ENCODE measurements around the gene RNF224. TPM values are rescaled to one million over a fixed set of nuclear protein-coding genes. Genes with fewer than 3 reads are reported as not detected.

The RNF224 gene
- total RNA-seq, 1 experiment from 2014 or later, result 1.2 TPM

- H3K4me1 ChIP-seq (ENCODE audit: insufficient read depth, low read length), result peaks cover 40% of the 10 kb centered on the region
- peaks cover 14% of the 10 kb centered on the region for H3K79me2 ChIP-seq (ENCODE audit: low read length)
- no peak for TF ChIP-seq EZH2phosphoT487 (IDR thresholded peaks at IDR 0.05; ENCODE audit: borderline replicate concordance, low read length)
- TF ChIP-seq CTCF (conservative IDR thresholded peaks at IDR 0.05; ENCODE audit: low read depth, low read length), result no peak
- no peak for TF ChIP-seq EZH2 (IDR thresholded peaks at IDR 0.05; ENCODE audit: low read length, unreplicated experiment)
- H4K20me1 ChIP-seq (ENCODE audit: low read length), result no peaks in the 10 kb centered on the region
- ChIA-PET POLR2A (ENCODE audit: unreplicated experiment) (no interaction called here), CTCF (no interaction called here)
- DNase-seq, result no peak
- H2AFZ ChIP-seq (ENCODE audit: low read length), result no peak overlapping the region
- H3K27ac ChIP-seq (ENCODE audit: low read length), result no peak overlapping the region
- no peaks in the 10 kb centered on the region for H3K9me3 ChIP-seq (ENCODE audit: low read length)
- H3K4me2 ChIP-seq (ENCODE audit: low read length), result no peak overlapping the region
- TSS peak; percentile 20 for BruUV-seq (replicated peaks)
- H3K36me3 ChIP-seq (ENCODE audit: low read depth, low read length), result no peaks in the 10 kb centered on the region
- H3K4me3 ChIP-seq (ENCODE audit: low read length), result no peak overlapping the region
- H3F3A ChIP-seq (ENCODE audit: low read length, unreplicated experiment), result peaks cover 2% of the 10 kb centered on the region
- no peak for ATAC-seq
- intact Hi-C loops (cut with micrococcal nuclease), result no loop called here
- H3K9ac ChIP-seq (ENCODE audit: low read length), result no peak overlapping the region
- H3K27me3 ChIP-seq (ENCODE audit: low read length), result no peaks in the 10 kb centered on the region
- no peaks in the 10 kb centered on the region for H3K9me2 ChIP-seq (replicated peaks; ENCODE audit: low read length)
Observed at GRCh38 chr9:137220317-137221094, 6.8 kb upstream of the RNF224 start.

- ATAC-seq (no peak), DNase-seq (no peak)
- peaks cover 19% of the 10 kb centered on the region for H3K79me2 ChIP-seq (ENCODE audit: low read length)
- no peak overlapping the region for H2AFZ ChIP-seq (ENCODE audit: low read length)
- ChIA-PET POLR2A (ENCODE audit: unreplicated experiment) (no interaction called here), CTCF (no interaction called here)
- H3K36me3 ChIP-seq (ENCODE audit: low read depth, low read length), result no peaks in the 10 kb centered on the region
- H3K9ac ChIP-seq (ENCODE audit: low read length), result no peak overlapping the region
- no peak overlapping the region for H3K4me3 ChIP-seq (ENCODE audit: low read length)
- peaks cover 2% of the 10 kb centered on the region for H3F3A ChIP-seq (ENCODE audit: low read length, unreplicated experiment)
- no TSS peak for BruUV-seq (replicated peaks)
- no peaks in the 10 kb centered on the region for H3K9me2 ChIP-seq (replicated peaks; ENCODE audit: low read length)
- no peak overlapping the region for H3K4me2 ChIP-seq (ENCODE audit: low read length)
- H3K27me3 ChIP-seq (ENCODE audit: low read length), result no peaks in the 10 kb centered on the region
- TF ChIP-seq CTCF (conservative IDR thresholded peaks at IDR 0.05; ENCODE audit: low read depth, low read length) (no peak), EZH2phosphoT487 (IDR thresholded peaks at IDR 0.05; ENCODE audit: borderline replicate concordance, low read length) (no peak), EZH2 (IDR thresholded peaks at IDR 0.05; ENCODE audit: low read length, unreplicated experiment) (no peak)
- peaks cover 46% of the 10 kb centered on the region for H3K4me1 ChIP-seq (ENCODE audit: insufficient read depth, low read length)
- H3K9me3 ChIP-seq (ENCODE audit: low read length), result no peaks in the 10 kb centered on the region
- no peak overlapping the region for H3K27ac ChIP-seq (ENCODE audit: low read length)
- H4K20me1 ChIP-seq (ENCODE audit: low read length), result no peaks in the 10 kb centered on the region
- intact Hi-C loops (cut with micrococcal nuclease), result no loop called here
Observed at GRCh38 chr9:137221095-137221505, 6.2 kb upstream of the RNF224 start.

GRCh38 chr9:137221506-137222111 is 5.7 kb upstream of the RNF224 start:
- DNase-seq (no peak), ATAC-seq (no peak)
- Histone ChIP-seq H3K9me2 (replicated peaks; ENCODE audit: low read length) (no peaks in the 10 kb centered on the region), H2AFZ (ENCODE audit: low read length) (no peak overlapping the region), H3F3A (ENCODE audit: low read length, unreplicated experiment) (peaks cover 2% of the 10 kb centered on the region), H3K79me2 (ENCODE audit: low read length) (peaks cover 19% of the 10 kb centered on the region), H3K4me2 (ENCODE audit: low read length) (peak overlapping the region; percentile 69), H3K9me3 (ENCODE audit: low read length) (no peaks in the 10 kb centered on the region), H3K27ac (ENCODE audit: low read length) (no peak overlapping the region), H3K4me3 (ENCODE audit: low read length) (peak overlapping the region; percentile 55), H3K4me1 (ENCODE audit: insufficient read depth, low read length) (peaks cover 50% of the 10 kb centered on the region), H3K36me3 (ENCODE audit: low read depth, low read length) (no peaks in the 10 kb centered on the region), H3K9ac (ENCODE audit: low read length) (no peak overlapping the region), H3K27me3 (ENCODE audit: low read length) (no peaks in the 10 kb centered on the region), H4K20me1 (ENCODE audit: low read length) (no peaks in the 10 kb centered on the region)
- TF ChIP-seq CTCF (conservative IDR thresholded peaks at IDR 0.05; ENCODE audit: low read depth, low read length) (no peak), EZH2phosphoT487 (IDR thresholded peaks at IDR 0.05; ENCODE audit: borderline replicate concordance, low read length) (no peak), EZH2 (IDR thresholded peaks at IDR 0.05; ENCODE audit: low read length, unreplicated experiment) (no peak)
- BruUV-seq (replicated peaks), result no TSS peak
- intact Hi-C loops (cut with micrococcal nuclease), result no loop called here
- ChIA-PET CTCF (no interaction called here), POLR2A (ENCODE audit: unreplicated experiment) (interaction anchor here (0.5 kb wide), 1 partner anchor 157 kb away, joined by 8 read pairs; no protein-coding TSS in a partner anchor)

Measured in PC-3 (cell line).